HS-27A (cell line): ENCODE data around the gene KCNK10.
"Not testable (repeated sequence)": the region's sequence is repeated elsewhere in the genome, so short reads cannot be mapped to it uniquely, and the experiment has no call there.

Experiments
- DNase-seq: peaks from one replicate; pipeline ENCODE4 v3.0.0-alpha.2; 2012; ENCODE audit warnings: low read depth, missing footprints

The KCNK10 gene

GRCh38 chr14:88266474-88266873, 56.6 kb downstream of the KCNK10 start:
- no peak for DNase-seq

- no peak for DNase-seq
Observed at GRCh38 chr14:88264116-88264515, 59.0 kb downstream of the KCNK10 start.

- DNase-seq = not testable (repeated sequence)
Observed at GRCh38 chr14:88261302-88261701, 61.8 kb downstream of the KCNK10 start.

- DNase-seq = no peak
Observed at GRCh38 chr14:88258021-88258420, 65.0 kb downstream of the KCNK10 start.

- no peak for DNase-seq
Observed at GRCh38 chr14:88256997-88257950, 65.8 kb downstream of the KCNK10 start.

- no peak for DNase-seq
Observed at GRCh38 chr14:88255798-88256197, 67.3 kb downstream of the KCNK10 start.

- no peak for DNase-seq
Observed at GRCh38 chr14:88255196-88255595, 67.9 kb downstream of the KCNK10 start.

- DNase-seq = no peak
Observed at GRCh38 chr14:88252498-88252897, 70.6 kb downstream of the KCNK10 start.

GRCh38 chr14:88251650-88252049, 71.4 kb downstream of the KCNK10 start:
- DNase-seq = no peak

- no peak for DNase-seq
Observed at GRCh38 chr14:88249266-88249665, 73.8 kb downstream of the KCNK10 start.

GRCh38 chr14:88248606-88249005, 74.5 kb downstream of the KCNK10 start:
- no peak for DNase-seq

GRCh38 chr14:88247228-88247627, 75.8 kb downstream of the KCNK10 start:
- DNase-seq = no peak

- no peak for DNase-seq
Observed at GRCh38 chr14:88245321-88245720, 77.7 kb downstream of the KCNK10 start.

- no peak for DNase-seq
Observed at GRCh38 chr14:88243946-88244345, 79.1 kb downstream of the KCNK10 start.

GRCh38 chr14:88242446-88242845, 80.6 kb downstream of the KCNK10 start:
- no peak for DNase-seq

- DNase-seq = no peak
Observed at GRCh38 chr14:88241810-88242209, 81.3 kb downstream of the KCNK10 start.

- no peak for DNase-seq
Observed at GRCh38 chr14:88234442-88234841, 88.6 kb downstream of the KCNK10 start.

- DNase-seq = no peak
Observed at GRCh38 chr14:88233915-88234314, 89.2 kb downstream of the KCNK10 start.

GRCh38 chr14:88232771-88233170, 90.3 kb downstream of the KCNK10 start:
- no peak for DNase-seq

GRCh38 chr14:88231603-88232002, 91.5 kb downstream of the KCNK10 start:
- DNase-seq = no peak

GRCh38 chr14:88229428-88229827, 93.6 kb downstream of the KCNK10 start:
- no peak for DNase-seq

GRCh38 chr14:88228522-88229236, 94.4 kb downstream of the KCNK10 start:
- DNase-seq = no peak

- DNase-seq = no peak
Observed at GRCh38 chr14:88227693-88228092, 95.4 kb downstream of the KCNK10 start.
